ENCODE measurements around the gene CELF2. TPM values are rescaled to one million over a fixed set of nuclear protein-coding genes. Genes with fewer than 3 reads are reported as not detected.

Gene CELF2
- total and polyA plus RNA-seq, 9 of the 15 experiments (the other 6 are each of a cell fraction or from before 2014, with no cell fraction given) = 4.0 to 20.3 (median 11.1) TPM

- no peak for TF ChIP-seq CHD7 (IDR thresholded peaks at IDR 0.05; ENCODE audit: low read depth, low read length)
- TF ChIP-seq KAT7 (CRISPR knock-in tag; IDR thresholded peaks at IDR 0.05; ENCODE audit: borderline replicate concordance) = no peak
- TF ChIP-seq ZNF316 (IDR thresholded peaks at IDR 0.05) = peak; percentile 80
- TF ChIP-seq PTRF (tag; IDR thresholded peaks at IDR 0.05) = no peak
- no peak for TF ChIP-seq TEAD1 (CRISPR knock-in tag; IDR thresholded peaks at IDR 0.05)
- TF ChIP-seq RBBP5 (IDR thresholded peaks at IDR 0.05; ENCODE audit: borderline replicate concordance, insufficient read depth, low read length, poor library complexity, severe bottlenecking) = no peak
- TF ChIP-seq NUFIP1 (IDR thresholded peaks at IDR 0.05; ENCODE audit: partially characterized antibody) = no peak
- TF ChIP-seq POU5F1 (IDR thresholded peaks at IDR 0.05; ENCODE audit: borderline replicate concordance, low read depth, low read length, partially characterized antibody) = no peak
- TF ChIP-seq VEZF1 (CRISPR knock-in tag; IDR thresholded peaks at IDR 0.05) = peak; percentile 41; the same call in 1 of the 2 replicates
- no peak for TF ChIP-seq CTCFL (IDR thresholded peaks at IDR 0.05; ENCODE audit: borderline replicate concordance, insufficient read depth, low read depth, low read length, poor library complexity, severe bottlenecking)
- no peak for TF ChIP-seq TFAP4 (CRISPR knock-in tag; IDR thresholded peaks at IDR 0.05; ENCODE audit: borderline replicate concordance)
These were observed 124.0 kb downstream of the CELF2 start (continued) for GRCh38 chr10:11141571-11142091.

All from K562 (cell line).